Activated CD8-positive, alpha-beta memory T cell treated with anti-CD3 and anti-CD28 coated beads, Interleukin-2, amount 50 U/mL, for 24 hours (primary cell): ENCODE results near the gene ACTL7A.

Experiments used
- DNase-seq: peaks from one replicate; pipeline ENCODE4 v3.0.0-alpha.2; 2020; ENCODE audit errors: extremely low read depth

ACTL7A gene

GRCh38 chr9:108850293-108850897 lies 11.7 kb upstream of the ACTL7A start:
- no peak for DNase-seq

GRCh38 chr9:108851138-108851537 lies 10.9 kb upstream of the ACTL7A start:
- no peak for DNase-seq

GRCh38 chr9:108852079-108852478 lies 10.0 kb upstream of the ACTL7A start:
- no peak for DNase-seq

GRCh38 chr9:108854094-108854493 lies 8.0 kb upstream of the ACTL7A start:
- DNase-seq = no peak

GRCh38 chr9:108854641-108855528 lies 7.2 kb upstream of the ACTL7A start:
- no peak for DNase-seq

- DNase-seq = no peak
Measured at GRCh38 chr9:108855529-108855886, 6.6 kb upstream of the ACTL7A start.

- DNase-seq = no peak
Measured at GRCh38 chr9:108855888-108856287, 6.2 kb upstream of the ACTL7A start, which contains the start of gene ACTL7B. Gene ACTL7B, minus strand, starts transcription at chr9:108855986. Its CDS starts 56 bp downstream, at chr9:108855930.

GRCh38 chr9:108857572-108857971 lies 4.5 kb upstream of the ACTL7A start:
- no peak for DNase-seq

GRCh38 chr9:108859459-108860114 lies 2.5 kb upstream of the ACTL7A start:
- no peak for DNase-seq

- no peak for DNase-seq
Measured at GRCh38 chr9:108860354-108860753, 1.7 kb upstream of the ACTL7A start.

- DNase-seq = no peak
Measured at GRCh38 chr9:108860764-108861163, 1.3 kb upstream of the ACTL7A start.

- no peak for DNase-seq
Measured at GRCh38 chr9:108861464-108861863, 602 bp upstream of the ACTL7A start.

GRCh38 chr9:108863891-108864290 lies 1.8 kb downstream of the ACTL7A start:
- no peak for DNase-seq

- no peak for DNase-seq
Measured at GRCh38 chr9:108864446-108864845, 2.4 kb downstream of the ACTL7A start.

GRCh38 chr9:108865037-108865436 lies 3.0 kb downstream of the ACTL7A start:
- no peak for DNase-seq

GRCh38 chr9:108866001-108866420 lies 3.9 kb downstream of the ACTL7A start:
- DNase-seq = no peak

- no peak for DNase-seq
Measured at GRCh38 chr9:108867116-108867515, 5.0 kb downstream of the ACTL7A start.

GRCh38 chr9:108867829-108868228 lies 5.8 kb downstream of the ACTL7A start:
- no peak for DNase-seq

- no peak for DNase-seq
Measured at GRCh38 chr9:108869092-108869725, 7.1 kb downstream of the ACTL7A start.

- DNase-seq = no peak
Measured at GRCh38 chr9:108874058-108874788, 12.2 kb downstream of the ACTL7A start.

- no peak for DNase-seq
Measured at GRCh38 chr9:108876425-108876824, 14.4 kb downstream of the ACTL7A start.

- no peak for DNase-seq
Measured at GRCh38 chr9:108877524-108877923, 15.5 kb downstream of the ACTL7A start.
